ENCODE results near the gene LCTL.

- TF ChIP-seq CTCF (IDR thresholded peaks at IDR 0.05; ENCODE audit: low read depth, low read length, poor library complexity, severe bottlenecking) (no peak), EZH2phosphoT487 (IDR thresholded peaks at IDR 0.05; ENCODE audit: borderline replicate concordance, low read length) (no peak)
Observed at GRCh38 chr15:66524838-66525237, 41.0 kb downstream of the LCTL start.

All from DOHH2 (cell line).